H1 (cell line): ENCODE results near the gene LMX1B. TPM values are rescaled to one million over a fixed set of nuclear protein-coding genes. Genes with fewer than 3 reads are reported as not detected.

Experiments
- RXRA ChIP-seq: IDR thresholded peaks from 2 replicates; pipeline ENCODE4 v1.6.1; 2011; ENCODE audit warnings: low read depth, mild to moderate bottlenecking, low read length, moderate library complexity; ENCODE audit not compliant: insufficient read depth
- polyA plus RNA-seq, 7 experiments: library from polyadenylated mRNA; depleted of rRNA in 3 of 7; stranded (reverse) in 5 of 7; unstranded in 2 of 7; fragments of >200 nt in 5 of 7; fragments of 200-250 nt in 2 of 7; gene quantifications; 1 replicate in 5 of 7; 2 replicates in 1 of 7; 4 replicates in 1 of 7; pipeline versions ENCODE4 v1.2.1 to v1.2.3, GENCODE V29; 2011 to 2013; ENCODE audit warnings: missing spikeins in 2 of 7, mixed read lengths in 2 of 7
- total RNA-seq: library from RNA; stranded (reverse); fragmentation: NEBNext Ultra II Directional; extraction: Animal tissue kit (Norgen Biotek cat#: 25700); gene quantifications from 2 replicates; pipeline ENCODE4 v1.2.1, GENCODE V29; 2021

LMX1B gene
- total and polyA plus RNA-seq, 2 of the 8 experiments (the other 6 are each of a cell fraction or from before 2014, with no cell fraction given), result 0.09 to 0.37 TPM

DNA sequence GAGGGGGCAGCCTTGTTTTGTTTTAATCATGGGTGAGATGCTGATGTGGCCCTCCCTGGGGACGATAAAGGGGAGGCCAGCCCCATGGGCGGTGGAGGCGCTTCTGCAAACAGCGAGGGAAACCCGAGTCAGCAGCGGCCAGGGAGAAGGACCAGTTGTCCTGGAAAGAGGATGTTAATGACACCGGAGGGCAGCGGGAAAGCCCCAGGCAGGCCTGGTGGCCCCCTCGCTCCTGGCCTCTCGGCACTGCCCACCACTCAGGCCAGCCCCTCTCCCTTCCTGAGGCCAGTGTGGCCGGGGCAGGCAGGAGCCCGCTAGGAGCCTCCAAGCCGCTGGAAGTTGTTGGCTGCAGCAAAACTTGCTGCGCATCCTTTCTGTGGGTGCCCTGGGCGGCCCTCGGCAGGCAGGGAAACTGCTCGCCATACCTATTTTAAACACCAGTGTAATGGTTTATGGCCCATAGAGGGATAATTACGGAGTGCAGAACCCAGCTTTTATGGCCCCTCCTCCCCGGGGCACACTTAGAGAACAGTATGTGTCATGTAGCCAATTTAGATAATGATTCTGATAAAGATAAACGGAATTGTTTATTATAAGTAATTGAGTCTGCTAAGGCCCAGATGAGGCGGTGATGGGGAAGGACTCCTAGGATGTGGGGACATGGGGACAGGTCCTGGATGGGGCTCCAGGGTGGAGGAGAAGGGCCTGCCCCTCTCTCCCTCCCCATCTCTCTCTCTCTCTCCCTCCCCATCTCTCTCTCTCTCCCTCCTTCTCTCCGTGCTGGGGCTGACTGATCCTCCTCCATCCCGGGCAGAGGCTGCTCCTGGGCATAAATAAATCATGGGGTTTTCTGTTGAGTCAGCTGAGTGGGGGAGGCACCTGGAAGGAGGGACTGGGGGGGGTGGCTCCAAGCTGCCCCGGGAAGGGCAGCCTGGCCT lies 36.9 kb downstream of the LMX1B start (continued):
- TF ChIP-seq RXRA, result no peak
